Measurements from ENCODE around the gene SUGCT.
A peak's percentile ranks its signal among the peaks of the same experiment; 100 is the strongest.
"Not testable (repeated sequence)": the region's sequence is repeated elsewhere in the genome, so short reads cannot be mapped to it uniquely, and the experiment has no call there.

The SUGCT gene

GRCh38 chr7:40205992-40206391 lies 71.2 kb downstream of the SUGCT start:
- DNase-seq: no peak

GRCh38 chr7:40211276-40212003 lies 76.6 kb downstream of the SUGCT start:
- no peak for DNase-seq

GRCh38 chr7:40213291-40213690 lies 78.5 kb downstream of the SUGCT start:
- no peak for DNase-seq

GRCh38 chr7:40213856-40214255 lies 79.1 kb downstream of the SUGCT start:
- no peak for DNase-seq

GRCh38 chr7:40218612-40219011 lies 83.8 kb downstream of the SUGCT start:
- DNase-seq: not testable (repeated sequence)

- no peak for DNase-seq
Measured at GRCh38 chr7:40219917-40220316, 85.1 kb downstream of the SUGCT start.

GRCh38 chr7:40220421-40220911 lies 85.7 kb downstream of the SUGCT start:
- no peak for DNase-seq

- DNase-seq: no peak
Measured at GRCh38 chr7:40221836-40222235, 87.0 kb downstream of the SUGCT start.

- no peak for DNase-seq
Measured at GRCh38 chr7:40223451-40224127, 88.8 kb downstream of the SUGCT start.

GRCh38 chr7:40230101-40230500 lies 95.3 kb downstream of the SUGCT start:
- DNase-seq: no peak

GRCh38 chr7:40231796-40232195 lies 97.0 kb downstream of the SUGCT start:
- no peak for DNase-seq

- peak; percentile 1 to 44 for DNase-seq
Measured at GRCh38 chr7:40232242-40232893, 97.6 kb downstream of the SUGCT start.

- no peak for DNase-seq
Measured at GRCh38 chr7:40234046-40234445, 99.2 kb downstream of the SUGCT start.

GRCh38 chr7:40234666-40235065 lies 99.9 kb downstream of the SUGCT start:
- no peak for DNase-seq

GRCh38 chr7:40237731-40238130 lies 102.9 kb downstream of the SUGCT start:
- no peak for DNase-seq

- no peak for DNase-seq
Measured at GRCh38 chr7:40239755-40240303, 105.0 kb downstream of the SUGCT start.

GRCh38 chr7:40243076-40243475 lies 108.3 kb downstream of the SUGCT start:
- DNase-seq: no peak

- DNase-seq: no peak
Measured at GRCh38 chr7:40244226-40244625, 109.4 kb downstream of the SUGCT start.

- DNase-seq: no peak
Measured at GRCh38 chr7:40248681-40249080, 113.9 kb downstream of the SUGCT start.

- not testable (repeated sequence) for DNase-seq
Measured at GRCh38 chr7:40253444-40253843, 118.6 kb downstream of the SUGCT start.

- DNase-seq: no peak
Measured at GRCh38 chr7:40263752-40264390, 129.1 kb downstream of the SUGCT start.

GRCh38 chr7:40267583-40267982 lies 132.8 kb downstream of the SUGCT start:
- DNase-seq: no peak

- not testable (repeated sequence) for DNase-seq
Measured at GRCh38 chr7:40268810-40269209, 134.0 kb downstream of the SUGCT start.

Measured in NCI-H1930 (cell line).